Mesothelial cell of epicardium (in vitro differentiated cells): ENCODE measurements around the gene RASAL3. TPM values are rescaled to one million over a fixed set of nuclear protein-coding genes. Genes with fewer than 3 reads are reported as not detected.

Source experiments
- DNase-seq, 2 experiments: peaks; one replicate each; pipeline ENCODE4 v3.0.0; 2021; ENCODE audit warnings: low spot score in 2 of 2; ENCODE audit not compliant: unreplicated experiment in 2 of 2
- H3K27ac Mint-ChIP-seq: 2 replicates; pipeline ENCODE4 v1.8.0; 2021; ENCODE audit warnings: mixed read lengths
- H3K27me3 Mint-ChIP-seq: 2 replicates; pipeline ENCODE4 v1.8.0; 2021; ENCODE audit warnings: low read depth, mixed read lengths
- H3K36me3 Mint-ChIP-seq: 2 replicates; pipeline ENCODE4 v1.8.0; 2021; ENCODE audit warnings: mixed read lengths
- H3K4me1 Mint-ChIP-seq: 2 replicates; pipeline ENCODE4 v1.8.0; 2021; ENCODE audit warnings: mixed read lengths
- H3K4me3 Mint-ChIP-seq: 2 replicates; pipeline ENCODE4 v1.8.0; 2021; ENCODE audit warnings: mild to moderate bottlenecking, moderate library complexity, mixed read lengths
- H3K9me3 Mint-ChIP-seq: 2 replicates; pipeline ENCODE4 v1.8.0; 2021; ENCODE audit warnings: mixed read lengths
- total RNA-seq: library from RNA; stranded (reverse); gene quantifications from 3 replicates; pipeline ENCODE4 v1.2.1, GENCODE V29; 2021
- TF ChIP-seq, protein P1 (sequence below): fragments of 200-600 bp; sonication (generic); IDR thresholded peaks from one replicate; pipeline ENCODE4 v1.5.0; 2021; ENCODE audit warnings: antibody characterized with exemption; ENCODE audit not compliant: unreplicated experiment

RASAL3 gene
- total RNA-seq, 1 donor from 2014 or later = not detected

DNA sequence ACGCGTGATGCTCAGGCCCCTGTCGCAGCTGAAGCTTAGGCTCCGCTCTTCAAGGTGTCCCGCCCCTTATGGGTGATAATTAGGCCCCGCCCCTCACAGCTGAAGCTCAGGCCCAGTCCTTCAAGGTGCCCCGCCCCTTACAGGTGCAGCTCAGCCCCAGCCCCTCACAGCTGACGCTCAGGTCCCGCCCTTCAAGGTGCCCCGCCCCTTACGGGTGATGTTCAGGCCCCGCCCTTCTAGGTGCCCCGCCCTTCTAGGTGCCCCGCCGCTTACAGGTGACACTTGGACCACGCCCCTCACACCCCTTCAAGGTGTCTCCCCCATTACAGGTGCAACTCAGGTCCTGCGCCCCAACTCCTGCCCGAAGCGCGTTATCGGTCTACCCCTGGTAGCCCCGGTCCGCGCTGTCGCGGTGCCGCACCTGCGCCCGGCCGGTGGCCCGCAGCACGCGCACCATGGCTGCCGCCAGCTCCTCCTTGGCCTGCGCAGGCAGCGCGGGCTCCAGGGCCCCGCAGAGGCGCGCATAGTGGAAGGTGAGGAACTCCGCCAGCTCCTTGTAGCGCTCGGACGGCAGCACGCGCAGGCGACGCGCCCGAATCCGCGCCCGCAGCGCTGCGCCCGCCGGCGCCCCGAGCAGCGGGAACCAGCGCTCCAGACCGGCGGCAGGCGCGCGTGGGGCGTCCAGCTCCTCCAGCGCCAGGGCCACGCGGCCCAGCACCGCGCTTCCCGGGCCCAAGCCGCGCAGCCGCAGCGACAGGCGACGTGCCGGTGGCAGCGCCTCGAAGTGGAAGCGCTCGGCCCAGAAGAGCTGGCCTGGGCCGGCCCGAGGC, 7.3 kb downstream of the RASAL3 start:
- Mint-ChIP-seq H3K4me1 (peaks cover 9% of the 10 kb centered on the region), H3K4me3 (no peak overlapping the region), H3K36me3 (no peaks in the 10 kb centered on the region), H3K27ac (no peak overlapping the region), H3K27me3 (peaks cover 87% of the 10 kb centered on the region), H3K9me3 (no peaks in the 10 kb centered on the region)
- TF ChIP-seq, protein P1, sequence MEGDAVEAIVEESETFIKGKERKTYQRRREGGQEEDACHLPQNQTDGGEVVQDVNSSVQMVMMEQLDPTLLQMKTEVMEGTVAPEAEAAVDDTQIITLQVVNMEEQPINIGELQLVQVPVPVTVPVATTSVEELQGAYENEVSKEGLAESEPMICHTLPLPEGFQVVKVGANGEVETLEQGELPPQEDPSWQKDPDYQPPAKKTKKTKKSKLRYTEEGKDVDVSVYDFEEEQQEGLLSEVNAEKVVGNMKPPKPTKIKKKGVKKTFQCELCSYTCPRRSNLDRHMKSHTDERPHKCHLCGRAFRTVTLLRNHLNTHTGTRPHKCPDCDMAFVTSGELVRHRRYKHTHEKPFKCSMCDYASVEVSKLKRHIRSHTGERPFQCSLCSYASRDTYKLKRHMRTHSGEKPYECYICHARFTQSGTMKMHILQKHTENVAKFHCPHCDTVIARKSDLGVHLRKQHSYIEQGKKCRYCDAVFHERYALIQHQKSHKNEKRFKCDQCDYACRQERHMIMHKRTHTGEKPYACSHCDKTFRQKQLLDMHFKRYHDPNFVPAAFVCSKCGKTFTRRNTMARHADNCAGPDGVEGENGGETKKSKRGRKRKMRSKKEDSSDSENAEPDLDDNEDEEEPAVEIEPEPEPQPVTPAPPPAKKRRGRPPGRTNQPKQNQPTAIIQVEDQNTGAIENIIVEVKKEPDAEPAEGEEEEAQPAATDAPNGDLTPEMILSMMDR = no peak
- DNase-seq = no peak

- Mint-ChIP-seq H3K4me3 (no peak overlapping the region), H3K27me3 (peaks cover 87% of the 10 kb centered on the region), H3K27ac (no peak overlapping the region), H3K9me3 (no peaks in the 10 kb centered on the region), H3K36me3 (no peaks in the 10 kb centered on the region), H3K4me1 (peaks cover 10% of the 10 kb centered on the region)
- TF ChIP-seq, protein P1 = no peak
- no peak for DNase-seq
Observed at GRCh38 chr19:15456441-15456840, 7.9 kb downstream of the RASAL3 start.

GRCh38 chr19:15455996-15456395, 8.3 kb downstream of the RASAL3 start:
- TF ChIP-seq, protein P1 = no peak
- peaks cover 10% of the 10 kb centered on the region for H3K4me1 Mint-ChIP-seq
- H3K4me3 Mint-ChIP-seq = no peak overlapping the region
- no peaks in the 10 kb centered on the region for H3K36me3 Mint-ChIP-seq
- H3K27ac Mint-ChIP-seq = no peak overlapping the region
- H3K27me3 Mint-ChIP-seq = peaks cover 88% of the 10 kb centered on the region
- no peaks in the 10 kb centered on the region for H3K9me3 Mint-ChIP-seq
- DNase-seq = no peak

- TF ChIP-seq, protein P1 = no peak
- DNase-seq = no peak
- H3K9me3 Mint-ChIP-seq = no peaks in the 10 kb centered on the region
- H3K4me1 Mint-ChIP-seq = peaks cover 12% of the 10 kb centered on the region
- H3K4me3 Mint-ChIP-seq = no peak overlapping the region
- no peak overlapping the region for H3K27ac Mint-ChIP-seq
- H3K36me3 Mint-ChIP-seq = no peaks in the 10 kb centered on the region
- H3K27me3 Mint-ChIP-seq = peaks cover 74% of the 10 kb centered on the region
Observed at GRCh38 chr19:15453906-15454860, 10.2 kb downstream of the RASAL3 start.

DNA sequence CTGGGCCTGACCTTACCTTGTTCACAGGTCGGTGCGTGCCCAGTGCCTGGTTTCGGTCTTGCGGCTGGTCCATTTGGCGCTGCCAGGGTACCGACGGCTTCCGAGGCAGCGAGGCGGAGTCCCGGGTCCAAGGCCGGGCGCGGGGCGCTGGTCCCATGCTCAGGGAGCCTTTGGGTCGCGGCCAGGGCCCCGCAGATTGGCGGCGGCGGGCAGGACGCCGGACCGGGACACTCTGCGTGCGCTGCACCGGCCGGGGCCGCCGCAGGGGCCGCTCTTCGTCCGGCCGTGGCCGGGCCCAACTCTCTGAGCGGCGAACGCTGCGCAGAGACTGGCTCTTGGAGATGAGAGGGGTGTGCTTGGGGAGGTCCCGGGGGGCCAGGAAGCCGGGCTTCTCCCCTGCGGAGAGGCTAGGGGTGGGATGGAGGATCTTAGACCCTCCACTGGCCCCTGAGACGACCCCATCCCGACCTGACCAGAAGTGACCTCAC, 11.2 kb downstream of the RASAL3 start:
- H3K27ac Mint-ChIP-seq = no peak overlapping the region
- no peaks in the 10 kb centered on the region for H3K9me3 Mint-ChIP-seq
- H3K27me3 Mint-ChIP-seq = peaks cover 67% of the 10 kb centered on the region
- peak overlapping the region; percentile 40 for H3K4me3 Mint-ChIP-seq
- no peak for DNase-seq
- no peaks in the 10 kb centered on the region for H3K36me3 Mint-ChIP-seq
- H3K4me1 Mint-ChIP-seq = peaks cover 18% of the 10 kb centered on the region
- TF ChIP-seq, protein P1 = no peak
